CD4-positive, CD25-positive, alpha-beta regulatory T cell (primary cell): Measurements from ENCODE around the gene TP73. TPM values are rescaled to one million over a fixed set of nuclear protein-coding genes. Genes with fewer than 3 reads are reported as not detected.
A peak's percentile ranks its signal among the peaks of the same experiment; 100 is the strongest.

Experiments used
- ATAC-seq, 2 donors: fragments of 150-1000 bp; cut with Tn5 transposase; one replicate each; pipeline ENCODE4 v1.10.0; 2021; ENCODE audit warnings: low read depth in 2 of 2, moderate number of reproducible peaks in 2 of 2, moderate library complexity in 1 of 2
- DNase-seq, 3 donors: peaks; one replicate each; pipeline versions ENCODE4 v3.0.0 to v3.0.0-alpha.2; 2012 to 2022; ENCODE audit warnings: mixed read lengths in 1 of 3
- H3K27ac ChIP-seq: one replicate; pipeline ENCODE4 v1.7.0; 2013; ENCODE audit warnings: mild to moderate bottlenecking, low read length; ENCODE audit not compliant: insufficient read depth, poor library complexity, severe bottlenecking
- H3K27me3 ChIP-seq: one replicate; pipeline ENCODE4 v1.7.0; 2013; ENCODE audit warnings: low read length; ENCODE audit not compliant: control insufficient read depth, insufficient read depth
- H3K36me3 ChIP-seq: one replicate; pipeline ENCODE4 v1.7.0; 2013; ENCODE audit warnings: mild to moderate bottlenecking, low read length, moderate library complexity; ENCODE audit not compliant: control insufficient read depth, insufficient read depth
- H3K4me1 ChIP-seq: 2 replicates; pipeline ENCODE4 v1.7.0; 2013; ENCODE audit warnings: mild to moderate bottlenecking, low read length; ENCODE audit not compliant: insufficient read depth, control insufficient read depth, poor library complexity, severe bottlenecking
- H3K4me3 ChIP-seq: one replicate; pipeline ENCODE4 v1.7.0; 2013; ENCODE audit warnings: low read depth, mild to moderate bottlenecking, low read length, moderate library complexity
- H3K9me3 ChIP-seq, 2 experiments: 1 replicate in 1 of 2; 2 replicates in 1 of 2; pipeline ENCODE4 v1.7.0; 2013; ENCODE audit warnings: low read length in 2 of 2, mild to moderate bottlenecking in 1 of 2, moderate library complexity in 1 of 2; ENCODE audit not compliant: control insufficient read depth in 2 of 2
- H3K27ac Mint-ChIP-seq, 3 donors: one replicate each; pipeline ENCODE4 v1.8.0; 2020 to 2022; ENCODE audit warnings: mild to moderate bottlenecking in 3 of 3, mixed read lengths in 3 of 3, moderate library complexity in 2 of 3
- H3K27me3 Mint-ChIP-seq: one replicate; pipeline ENCODE4 v1.8.0; 2022; ENCODE audit warnings: mild to moderate bottlenecking, mixed read lengths
- H3K36me3 Mint-ChIP-seq: one replicate; pipeline ENCODE4 v1.8.0; 2020; ENCODE audit warnings: mixed read lengths
- H3K4me1 Mint-ChIP-seq, 4 donors: one replicate each; pipeline ENCODE4 v1.8.0; 2020 to 2022; ENCODE audit warnings: mixed read lengths in 4 of 4, mild to moderate bottlenecking in 1 of 4
- H3K4me3 Mint-ChIP-seq, 4 donors: one replicate each; pipeline ENCODE4 v1.8.0; 2020 to 2022; ENCODE audit warnings: mild to moderate bottlenecking in 4 of 4, mixed read lengths in 4 of 4, moderate library complexity in 3 of 4
- H3K9me3 Mint-ChIP-seq, 7 donors: one replicate each; pipeline ENCODE4 v1.8.0; 2020 to 2022; ENCODE audit warnings: mixed read lengths in 7 of 7, mild to moderate bottlenecking in 3 of 7, moderate library complexity in 2 of 7
- polyA plus RNA-seq, 4 donors: library from polyadenylated mRNA; unstranded; fragments of 300-500 nt; fragmentation: Illumina TruSeq; gene quantifications; one replicate each; pipeline ENCODE4 v1.2.3, GENCODE V29; 2021
- total RNA-seq: library from RNA; stranded (reverse); gene quantifications from one replicate; pipeline ENCODE4 v1.2.3, GENCODE V29; 2022

Gene TP73
- total and polyA plus RNA-seq, 5 donors from 2014 or later, result 0.08 to 0.12 TPM; not detected in 3

GRCh38 chr1:3628445-3628844, 23.9 kb upstream of the TP73 start:
- Histone ChIP-seq H3K9me3 (no peaks in the 10 kb centered on the region), H3K4me3 (no peak overlapping the region), H3K4me1 (peaks cover 17% of the 10 kb centered on the region), H3K36me3 (peaks cover 37% of the 10 kb centered on the region), H3K27ac (no peak overlapping the region), H3K27me3 (no peaks in the 10 kb centered on the region)
- H3K4me3 Mint-ChIP-seq, result peak overlapping the region in 1 of 4 donors; percentile 71
- no peaks in the 10 kb centered on the region for H3K9me3 Mint-ChIP-seq
- ATAC-seq (no peak), DNase-seq (no peak)
- peaks cover 6 to 24% (median 16%) of the 10 kb centered on the region in 4 donors for H3K4me1 Mint-ChIP-seq
- H3K27ac Mint-ChIP-seq, result peak overlapping the region in 1 of 3 donors; percentile 60
- no peaks in the 10 kb centered on the region for H3K27me3 Mint-ChIP-seq
- H3K36me3 Mint-ChIP-seq, result peaks cover 16% of the 10 kb centered on the region

GRCh38 chr1:3629561-3630160, 22.7 kb upstream of the TP73 start:
- Mint-ChIP-seq H3K4me3 (peak overlapping the region in 1 of 4 donors; percentile 47), H3K4me1 (peaks cover 6 to 12% (median 8%) of the 10 kb centered on the region in 4 donors), H3K36me3 (peaks cover 16% of the 10 kb centered on the region), H3K27ac (no peak overlapping the region), H3K9me3 (no peaks in the 10 kb centered on the region), H3K27me3 (no peaks in the 10 kb centered on the region)
- Histone ChIP-seq H3K9me3 (no peaks in the 10 kb centered on the region), H3K27me3 (no peaks in the 10 kb centered on the region), H3K4me3 (no peak overlapping the region), H3K4me1 (peaks cover 9% of the 10 kb centered on the region), H3K36me3 (peaks cover 44% of the 10 kb centered on the region), H3K27ac (no peak overlapping the region)
- ATAC-seq (no peak), DNase-seq (no peak)

GRCh38 chr1:3630161-3630611, 22.1 kb upstream of the TP73 start:
- Histone ChIP-seq H3K9me3 (no peaks in the 10 kb centered on the region), H3K4me1 (peaks cover 9% of the 10 kb centered on the region), H3K27ac (no peak overlapping the region), H3K4me3 (no peak overlapping the region), H3K27me3 (no peaks in the 10 kb centered on the region), H3K36me3 (peaks cover 49% of the 10 kb centered on the region)
- peak overlapping the region in 1 of 4 donors; percentile 15 for H3K4me3 Mint-ChIP-seq
- ATAC-seq, result no peak
- H3K27me3 Mint-ChIP-seq, result no peaks in the 10 kb centered on the region
- H3K36me3 Mint-ChIP-seq, result peaks cover 16% of the 10 kb centered on the region
- DNase-seq, result no peak
- H3K9me3 Mint-ChIP-seq, result no peaks in the 10 kb centered on the region
- H3K4me1 Mint-ChIP-seq, result peaks cover 6 to 9% (median 7%) of the 10 kb centered on the region in 4 donors
- peak overlapping the region in 1 of 3 donors; percentile 20 for H3K27ac Mint-ChIP-seq

GRCh38 chr1:3630914-3631313, 21.4 kb upstream of the TP73 start:
- Histone ChIP-seq H3K27ac (no peak overlapping the region), H3K27me3 (no peaks in the 10 kb centered on the region), H3K9me3 (no peaks in the 10 kb centered on the region), H3K36me3 (peaks cover 55% of the 10 kb centered on the region), H3K4me1 (peaks cover 3% of the 10 kb centered on the region), H3K4me3 (no peak overlapping the region)
- H3K36me3 Mint-ChIP-seq, result peaks cover 13% of the 10 kb centered on the region
- H3K4me3 Mint-ChIP-seq, result no peak overlapping the region
- H3K9me3 Mint-ChIP-seq, result no peaks in the 10 kb centered on the region
- ATAC-seq (no peak), DNase-seq (no peak)
- no peaks in the 10 kb centered on the region for H3K27me3 Mint-ChIP-seq
- H3K4me1 Mint-ChIP-seq, result peaks cover 4 to 6% (median 4%) of the 10 kb centered on the region in 4 donors
- H3K27ac Mint-ChIP-seq, result no peak overlapping the region

- no peaks in the 10 kb centered on the region for H3K27me3 ChIP-seq
- DNase-seq, result no peak
- Mint-ChIP-seq H3K4me3 (no peak overlapping the region), H3K36me3 (peaks cover 15% of the 10 kb centered on the region), H3K4me1 (no peaks in the 10 kb centered on the region), H3K27ac (no peak overlapping the region), H3K27me3 (no peaks in the 10 kb centered on the region), H3K9me3 (no peaks in the 10 kb centered on the region)
- H3K4me3 ChIP-seq, result no peak overlapping the region
- no peak for ATAC-seq
- no peak overlapping the region for H3K27ac ChIP-seq
- no peaks in the 10 kb centered on the region for H3K9me3 ChIP-seq
- H3K36me3 ChIP-seq, result peaks cover 60% of the 10 kb centered on the region
- H3K4me1 ChIP-seq, result no peaks in the 10 kb centered on the region
These were observed 20.7 kb upstream of the TP73 start for GRCh38 chr1:3631320-3632260.

GRCh38 chr1:3632298-3632697, 20.0 kb upstream of the TP73 start:
- H3K27ac Mint-ChIP-seq, result no peak overlapping the region
- H3K36me3 ChIP-seq, result peaks cover 64% of the 10 kb centered on the region
- no peak overlapping the region for H3K4me3 Mint-ChIP-seq
- H3K9me3 ChIP-seq, result no peaks in the 10 kb centered on the region
- no peaks in the 10 kb centered on the region for H3K27me3 ChIP-seq
- H3K4me1 ChIP-seq, result no peaks in the 10 kb centered on the region
- H3K9me3 Mint-ChIP-seq, result no peaks in the 10 kb centered on the region
- H3K36me3 Mint-ChIP-seq, result peaks cover 19% of the 10 kb centered on the region
- no peaks in the 10 kb centered on the region for H3K4me1 Mint-ChIP-seq
- H3K4me3 ChIP-seq, result no peak overlapping the region
- no peak for DNase-seq
- ATAC-seq, result no peak
- no peak overlapping the region for H3K27ac ChIP-seq
- no peaks in the 10 kb centered on the region for H3K27me3 Mint-ChIP-seq

- Histone ChIP-seq H3K27ac (no peak overlapping the region), H3K9me3 (no peaks in the 10 kb centered on the region), H3K27me3 (no peaks in the 10 kb centered on the region), H3K4me3 (no peak overlapping the region), H3K36me3 (peaks cover 60% of the 10 kb centered on the region), H3K4me1 (no peaks in the 10 kb centered on the region)
- H3K27ac Mint-ChIP-seq, result no peak overlapping the region
- ATAC-seq, result no peak
- H3K4me1 Mint-ChIP-seq, result no peaks in the 10 kb centered on the region
- H3K27me3 Mint-ChIP-seq, result no peaks in the 10 kb centered on the region
- peak overlapping the region in 1 of 4 donors; percentile 54 for H3K4me3 Mint-ChIP-seq
- H3K36me3 Mint-ChIP-seq, result peaks cover 22% of the 10 kb centered on the region
- no peaks in the 10 kb centered on the region for H3K9me3 Mint-ChIP-seq
- DNase-seq, result no peak
These were observed 19.5 kb upstream of the TP73 start for GRCh38 chr1:3632716-3633343.
